GM12892 (cell line): ENCODE results near the gene KCNK3.

Experiments
- DNase-seq: peaks from one replicate; pipeline ENCODE4 v3.0.0; 2011; ENCODE audit not compliant: insufficient read length
- FAIRE-seq: peaks from 2 replicates; lab custom pipeline; 2011; peaks lifted over from hg19 to GRCh38; lab: Jason Lieb, UNC
- POLR2A ChIP-seq: IDR thresholded peaks from 2 replicates; pipeline ENCODE4 v1.6.1; 2011; ENCODE audit warnings: low read depth, low read length, control low read depth
- POLR2AphosphoS5 ChIP-seq: IDR thresholded peaks from 2 replicates; pipeline ENCODE4 v1.6.1; 2011; ENCODE audit warnings: low read depth, low read length, control low read depth
- TAF1 ChIP-seq: IDR thresholded peaks from 2 replicates; pipeline ENCODE4 v1.6.1; 2011; ENCODE audit warnings: low read depth, mild to moderate bottlenecking, control low read depth, low read length, borderline replicate concordance

The KCNK3 gene

DNA sequence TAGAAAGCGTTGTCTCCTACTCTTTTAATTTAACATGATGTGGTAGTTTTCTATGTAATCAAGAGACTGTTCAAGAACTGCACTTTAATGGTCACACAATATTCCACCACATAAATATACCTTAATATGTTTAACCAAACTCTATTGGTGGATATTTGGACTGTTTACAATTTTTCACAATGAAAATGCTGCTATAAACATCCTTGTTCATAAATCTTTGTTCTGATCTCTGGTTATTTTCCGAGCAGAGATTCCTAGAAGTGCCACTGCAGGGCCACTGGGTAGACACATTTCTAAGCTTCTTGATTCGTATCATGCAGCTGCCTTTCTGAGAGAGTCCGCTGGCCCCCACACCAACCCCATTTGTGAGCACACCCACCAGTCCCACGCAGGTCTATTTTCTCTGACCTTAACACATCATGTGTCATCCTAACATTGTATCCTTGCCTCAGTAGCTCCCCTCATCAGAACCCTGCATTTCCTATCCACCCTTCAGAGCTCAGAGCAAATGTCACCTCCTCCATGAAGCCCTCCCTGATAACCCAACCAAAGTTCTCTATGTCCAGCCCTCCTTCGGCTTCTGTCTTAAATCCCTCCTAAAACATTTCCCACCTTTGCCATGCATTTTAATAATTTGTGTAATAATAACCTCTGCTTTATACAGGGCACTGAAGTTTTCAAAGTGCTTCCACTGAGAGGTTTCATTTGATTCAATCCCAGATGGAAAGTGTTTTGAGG, 26.6 kb downstream of the KCNK3 start:
- DNase-seq (no peak), FAIRE-seq (no peak)
- TF ChIP-seq POLR2A, result no peak
- TF ChIP-seq POLR2AphosphoS5, result no peak
- TF ChIP-seq TAF1, result no peak

GRCh38 chr2:26720322-26721114, 28.0 kb downstream of the KCNK3 start:
- DNase-seq (no peak), FAIRE-seq (no peak)
- TF ChIP-seq POLR2AphosphoS5 (no peak), TAF1 (no peak), POLR2A (no peak)

GRCh38 chr2:26721115-26722032, 28.9 kb downstream of the KCNK3 start:
- no peak for FAIRE-seq
- no peak for DNase-seq
- no peak for TF ChIP-seq POLR2AphosphoS5
- TF ChIP-seq POLR2A, result no peak
- no peak for TF ChIP-seq TAF1

- FAIRE-seq (no peak), DNase-seq (no peak)
- TF ChIP-seq POLR2A, result no peak
- no peak for TF ChIP-seq POLR2AphosphoS5
- TF ChIP-seq TAF1, result no peak
Measured at GRCh38 chr2:26722328-26722727, 29.8 kb downstream of the KCNK3 start.

- FAIRE-seq (no peak), DNase-seq (no peak)
- TF ChIP-seq POLR2A, result no peak
- no peak for TF ChIP-seq TAF1
- no peak for TF ChIP-seq POLR2AphosphoS5
Measured at GRCh38 chr2:26722911-26723310, 30.4 kb downstream of the KCNK3 start.

- no peak for DNase-seq
- no peak for FAIRE-seq
- TF ChIP-seq POLR2AphosphoS5 (no peak), TAF1 (no peak), POLR2A (no peak)
Measured at GRCh38 chr2:26723475-26723874, 31.0 kb downstream of the KCNK3 start.

DNA sequence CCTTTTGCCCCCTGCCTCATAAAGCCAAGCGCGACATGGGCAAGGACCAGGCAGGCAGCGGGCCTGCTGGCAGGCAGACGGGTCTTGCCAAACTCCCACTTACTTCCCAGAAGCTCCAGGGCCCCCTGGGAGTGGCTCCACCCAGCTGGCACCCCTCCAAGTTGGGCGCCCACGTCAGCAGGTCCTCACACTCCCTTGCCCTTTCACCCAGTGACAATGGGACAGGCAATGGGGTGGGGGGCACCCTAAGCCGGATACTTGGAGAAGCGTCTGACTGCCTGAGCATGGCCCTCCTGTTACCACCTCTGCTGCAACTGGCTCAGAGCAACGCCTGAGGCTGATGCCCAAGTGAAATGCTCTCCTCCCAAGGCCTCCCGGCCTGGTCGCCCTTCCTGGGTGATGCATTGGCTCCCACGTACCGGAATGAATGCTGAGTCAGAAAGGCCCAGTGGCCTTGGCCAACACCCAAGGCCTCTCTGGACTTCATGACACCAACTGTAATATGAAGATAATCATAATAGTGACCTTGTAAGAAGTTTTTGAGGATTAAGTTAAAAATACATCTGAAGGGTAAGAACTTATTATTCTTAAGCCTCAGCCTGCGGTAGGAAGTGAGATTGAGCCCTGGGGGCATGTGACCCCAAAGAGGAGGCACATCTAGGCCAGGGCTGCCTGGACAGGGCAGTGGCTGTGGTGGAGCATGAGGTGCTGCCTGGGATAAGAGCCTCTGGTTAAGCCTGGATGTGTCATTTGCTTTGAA, 31.6 kb downstream of the KCNK3 start:
- DNase-seq (no peak), FAIRE-seq (no peak)
- TF ChIP-seq POLR2AphosphoS5 (no peak), POLR2A (no peak), TAF1 (no peak)

- no peak for TF ChIP-seq POLR2A
- no peak for TF ChIP-seq TAF1
- TF ChIP-seq POLR2AphosphoS5, result no peak
- FAIRE-seq (no peak), DNase-seq (no peak)
Measured at GRCh38 chr2:26724784-26725520, 32.4 kb downstream of the KCNK3 start.

- TF ChIP-seq POLR2A, result no peak
- TF ChIP-seq POLR2AphosphoS5, result no peak
- TF ChIP-seq TAF1, result no peak
- no peak for DNase-seq
Measured at GRCh38 chr2:26725521-26725820, 32.9 kb downstream of the KCNK3 start.

GRCh38 chr2:26726228-26726627, 33.7 kb downstream of the KCNK3 start:
- no peak for FAIRE-seq
- DNase-seq, result no peak
- no peak for TF ChIP-seq POLR2AphosphoS5
- TF ChIP-seq POLR2A, result no peak
- TF ChIP-seq TAF1, result no peak

More at GRCh38 chr2:26725521-26725820, 32.9 kb downstream of the KCNK3 start:
- no peak for FAIRE-seq
